A549 treated with AZD9567 at 1 μM for 4 hours (cell line): ENCODE results near the gene EPO. TPM values are rescaled to one million over a fixed set of nuclear protein-coding genes. Genes with fewer than 3 reads are reported as not detected.

ENCODE experiments used
- total RNA-seq: library from RNA; stranded (reverse); fragments of 200-300 nt; extraction: Qiagen RNA extraction; gene quantifications from 5 replicates; pipeline ENCODE4 v1.2.3, GENCODE V29; 2022; ENCODE audit not compliant: insufficient read depth

Gene EPO
- 0.08 TPM in 1 of 5 replicates, not detected in the others for total RNA-seq

DNA sequence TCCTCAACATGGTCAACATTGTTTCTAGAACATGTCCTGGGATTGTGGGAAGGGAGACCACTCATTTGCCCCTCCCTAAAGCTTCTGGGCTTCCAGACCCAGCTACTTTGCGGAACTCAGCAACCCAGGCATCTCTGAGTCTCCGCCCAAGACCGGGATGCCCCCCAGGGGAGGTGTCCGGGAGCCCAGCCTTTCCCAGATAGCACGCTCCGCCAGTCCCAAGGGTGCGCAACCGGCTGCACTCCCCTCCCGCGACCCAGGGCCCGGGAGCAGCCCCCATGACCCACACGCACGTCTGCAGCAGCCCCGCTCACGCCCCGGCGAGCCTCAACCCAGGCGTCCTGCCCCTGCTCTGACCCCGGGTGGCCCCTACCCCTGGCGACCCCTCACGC lies at the start of gene EPO:
EPO (plus strand) TSS at position 190 of the 392 bp plus-strand sequence. CDS start 513 bp downstream, outside the sequence.

DNA sequence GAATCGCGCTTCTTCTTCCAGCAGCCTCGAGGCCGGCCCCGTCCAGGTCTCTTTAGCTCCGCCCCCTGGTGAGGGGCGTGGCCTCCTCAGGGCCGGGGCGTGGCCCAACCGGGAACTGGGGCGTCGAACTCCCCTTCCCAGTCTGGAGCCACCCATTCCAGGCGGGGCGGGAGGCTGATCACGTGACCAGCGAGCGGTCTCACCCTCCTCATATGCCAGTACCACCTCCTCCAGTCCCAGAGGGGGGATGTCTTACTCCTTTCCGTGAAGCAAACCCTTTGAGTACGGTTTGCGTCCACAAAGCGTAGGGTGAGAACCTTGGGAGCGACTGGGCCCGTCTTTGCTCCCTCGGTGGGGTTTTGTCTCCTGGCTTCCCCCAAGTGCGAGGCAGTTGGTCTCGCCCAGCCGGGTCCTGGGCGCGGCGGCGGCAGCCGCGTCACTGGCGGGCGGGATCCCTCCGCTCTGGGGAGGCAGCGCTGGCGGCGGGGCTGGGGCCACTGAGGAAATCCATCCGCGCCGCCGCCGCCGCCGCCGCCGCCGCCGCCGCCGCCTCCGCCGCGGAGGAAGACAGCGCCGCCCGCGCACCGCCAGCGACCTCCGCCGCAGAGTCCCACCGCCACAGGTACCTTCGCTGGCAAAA lies 46.8 kb upstream of the EPO start, which contains the start of gene GNB2:
GNB2 (plus strand) TSS at position 439 of the 640 bp plus-strand sequence. CDS start 2,526 bp downstream, outside the sequence.

DNA sequence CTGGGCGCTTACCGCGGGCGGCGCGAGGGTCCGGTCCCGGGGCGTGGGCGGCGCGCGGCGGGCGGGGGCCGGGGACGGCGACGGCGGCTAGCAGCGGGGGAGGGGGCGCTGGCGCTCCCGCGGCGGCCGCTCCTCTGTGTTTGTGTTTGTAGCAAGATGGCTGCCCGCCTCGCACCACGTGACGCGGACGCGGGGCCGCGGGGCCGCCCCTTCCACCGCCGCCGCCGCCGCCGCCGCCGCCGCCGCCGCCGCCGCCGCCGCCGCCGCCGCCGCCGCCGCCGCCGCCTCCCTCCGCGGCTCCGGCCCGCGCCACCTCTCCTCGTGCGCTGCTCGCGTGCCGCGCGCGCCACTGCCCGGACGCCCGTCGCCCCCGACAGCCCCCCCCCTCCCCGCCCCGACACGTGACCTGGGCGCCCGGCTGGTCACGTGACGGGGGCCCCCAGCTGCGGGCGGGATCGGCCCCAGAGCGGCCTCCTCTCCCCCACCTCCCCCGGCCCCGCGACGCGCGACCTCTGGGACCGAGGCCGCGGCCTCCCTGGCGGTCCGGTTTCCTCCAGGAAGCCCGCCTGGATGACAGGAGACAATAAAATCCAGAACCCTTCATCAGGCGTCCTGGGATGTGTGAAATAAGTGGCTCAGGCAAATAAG lies 26.0 kb upstream of the EPO start, which contains the start of gene GIGYF1:
GIGYF1 (minus strand) TSS at position 153 of the 648 bp plus-strand sequence. CDS start 6,012 bp downstream, outside the sequence.

DNA sequence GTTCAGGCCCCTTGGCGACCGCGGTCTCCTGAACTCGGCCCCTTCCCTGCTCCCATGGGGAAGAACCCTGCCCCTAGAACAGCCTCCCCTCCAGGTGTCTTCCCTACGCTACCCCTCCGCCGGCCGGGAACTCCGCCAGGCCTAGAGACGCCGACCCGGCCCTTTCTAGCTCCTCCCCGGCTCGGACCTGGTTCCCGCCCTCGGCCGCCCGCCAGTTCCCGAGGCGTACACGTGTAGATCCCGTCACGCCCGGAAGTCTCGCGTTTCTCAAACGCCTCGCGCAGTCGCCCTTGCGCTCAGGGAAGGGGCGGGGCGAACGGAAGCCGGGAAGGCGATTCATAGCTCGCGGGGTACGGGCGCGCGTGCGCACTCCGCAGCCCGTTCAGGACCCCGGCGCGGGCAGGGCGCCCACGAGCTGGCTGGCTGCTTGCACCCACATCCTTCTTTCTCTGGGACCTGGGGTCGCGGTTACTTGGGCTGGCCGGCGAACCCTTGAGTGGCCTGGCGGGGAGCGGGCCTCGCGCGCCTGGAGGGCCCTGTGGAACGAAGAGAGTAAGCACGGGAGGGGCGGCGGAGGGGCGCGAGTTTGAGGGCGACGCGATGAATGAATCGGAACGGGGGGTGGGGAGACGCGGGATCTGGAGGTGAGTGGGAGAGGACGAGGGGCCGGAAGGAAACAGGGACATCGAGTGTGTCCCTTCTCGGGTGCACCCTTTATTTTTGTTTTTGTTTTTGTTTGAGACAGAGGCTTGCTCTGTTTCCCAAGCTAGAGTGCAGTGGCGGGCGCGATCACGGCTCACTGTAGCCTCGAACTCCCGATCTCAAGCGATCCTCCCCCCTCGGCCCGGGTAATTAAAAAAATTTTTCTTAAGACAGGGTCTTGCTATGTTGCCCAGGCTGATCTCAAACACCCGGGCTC lies 14.3 kb upstream of the EPO start, which contains the start of gene POP7:
POP7 (plus strand) TSS at position 369 of the 919 bp plus-strand sequence. CDS start 710 bp downstream, outside the sequence.

Other genes with a start within 250 kb of the EPO start
- 42.3 to 56.2 TPM (median 51.1 TPM) in 5 replicates for gene TSC22D4, start 241.3 kb upstream of the EPO start, total RNA-seq
- gene NYAP1, start 236.5 kb upstream of the EPO start, total RNA-seq, result 2.1 to 5.0 TPM (median 4.3 TPM) in 5 replicates
- gene AGFG2, start 181.3 kb upstream of the EPO start, total RNA-seq, result 25.0 to 40.8 TPM (median 33.2 TPM) in 5 replicates
- 0.49 to 1.4 TPM (median 0.65 TPM) in 4 of 5 replicates, not detected in the other for gene SAP25, start 146.6 kb upstream of the EPO start, total RNA-seq
- 17.9 to 21.8 TPM (median 21.5 TPM) in 5 replicates for gene LRCH4, start 134.3 kb upstream of the EPO start, total RNA-seq
- gene FBXO24, start 134.1 kb upstream of the EPO start, total RNA-seq, result 0.07 to 0.31 TPM (median 0.19 TPM) in 4 of 5 replicates, not detected in the other
- gene PCOLCE, start 118.1 kb upstream of the EPO start, total RNA-seq, result 4.6 to 9.7 TPM (median 8.6 TPM) in 5 replicates
- gene MOSPD3, start 107.9 kb upstream of the EPO start, total RNA-seq, result 14.6 to 21.1 TPM (median 20.3 TPM) in 5 replicates
- gene TFR2, start 78.9 kb upstream of the EPO start, total RNA-seq, result 1.7 to 2.5 TPM (median 2.4 TPM) in 5 replicates
- gene ACTL6B, start 64.0 kb upstream of the EPO start, total RNA-seq, result not detected in 5 replicates
- 187 to 267 TPM (median 253 TPM) in 5 replicates for gene GNB2, start 46.7 kb upstream of the EPO start, total RNA-seq
- 12.9 to 23.2 TPM (median 21.9 TPM) in 5 replicates for gene GIGYF1, start 26.2 kb upstream of the EPO start, total RNA-seq
- 73.7 to 97.1 TPM (median 93.6 TPM) in 5 replicates for gene POP7, start 14.3 kb upstream of the EPO start, total RNA-seq
- gene ZAN, start 13.1 kb downstream of the EPO start, total RNA-seq, result not detected in 5 replicates
- 32.6 to 42.7 TPM (median 40.1 TPM) in 5 replicates for gene EPHB4, start 107.1 kb downstream of the EPO start, total RNA-seq
- gene SLC12A9, start 132.2 kb downstream of the EPO start, total RNA-seq, result 16.4 to 21.0 TPM (median 17.5 TPM) in 5 replicates
- gene TRIP6, start 146.9 kb downstream of the EPO start, total RNA-seq, result 28.4 to 52.3 TPM (median 45.8 TPM) in 5 replicates
- 104 to 140 TPM (median 138 TPM) in 5 replicates for gene SRRT, start 154.6 kb downstream of the EPO start, total RNA-seq
- gene UFSP1, start 169.2 kb downstream of the EPO start, total RNA-seq, result 2.3 to 7.7 TPM (median 6.0 TPM) in 5 replicates
- 2.0 to 3.5 TPM (median 2.4 TPM) in 5 replicates for gene ACHE, start 175.4 kb downstream of the EPO start, total RNA-seq
- 13.5 to 18.9 TPM (median 18.3 TPM) in 5 replicates for gene MUC3A, start 229.1 kb downstream of the EPO start, total RNA-seq
- 15.8 to 21.1 TPM (median 20.0 TPM) in 5 replicates for gene MUC12, start 249.1 kb downstream of the EPO start, total RNA-seq